Fibroblast of skin of abdomen (primary cell): ENCODE measurements around the gene PROC.
"Not testable (repeated sequence)": the region's sequence is repeated elsewhere in the genome, so short reads cannot be mapped to it uniquely, and the experiment has no call there.

Source experiments
- DNase-seq: peaks from one replicate; pipeline ENCODE4 v3.0.0-alpha.2; 2013

The PROC gene

DNA sequence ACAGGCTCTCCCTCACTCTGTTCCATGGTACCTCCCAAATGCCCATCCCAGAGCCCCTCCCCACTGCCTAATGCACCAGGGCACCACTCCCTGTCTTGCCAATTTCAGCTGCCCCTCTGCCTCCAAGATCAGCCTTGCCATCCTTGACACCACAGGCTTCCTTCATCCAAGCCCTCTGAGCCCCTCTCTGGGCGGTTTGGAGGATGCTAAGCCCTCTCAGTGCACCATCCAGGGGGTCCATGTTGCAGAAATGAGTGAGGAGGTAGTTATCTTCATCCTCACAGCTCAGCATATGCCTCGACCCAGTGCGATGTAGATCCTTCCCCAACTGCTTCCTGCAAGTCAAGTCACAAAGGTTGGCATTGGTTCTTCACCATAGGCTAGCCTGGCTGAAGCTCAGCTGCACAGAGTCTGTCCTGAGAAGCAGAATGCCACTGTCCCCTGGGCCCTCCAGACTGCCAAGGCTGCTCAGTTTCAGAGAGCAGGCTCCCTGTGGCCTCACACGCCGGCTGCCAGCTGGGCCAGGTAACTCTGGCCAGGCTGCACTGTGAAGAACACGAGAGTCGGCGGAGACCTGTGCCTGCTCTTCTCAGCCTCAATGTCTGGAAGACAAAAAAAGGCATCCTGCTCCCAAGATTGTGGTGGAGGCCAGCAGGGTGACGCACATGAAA, 20.5 kb upstream of the PROC start:
- DNase-seq = no peak

DNA sequence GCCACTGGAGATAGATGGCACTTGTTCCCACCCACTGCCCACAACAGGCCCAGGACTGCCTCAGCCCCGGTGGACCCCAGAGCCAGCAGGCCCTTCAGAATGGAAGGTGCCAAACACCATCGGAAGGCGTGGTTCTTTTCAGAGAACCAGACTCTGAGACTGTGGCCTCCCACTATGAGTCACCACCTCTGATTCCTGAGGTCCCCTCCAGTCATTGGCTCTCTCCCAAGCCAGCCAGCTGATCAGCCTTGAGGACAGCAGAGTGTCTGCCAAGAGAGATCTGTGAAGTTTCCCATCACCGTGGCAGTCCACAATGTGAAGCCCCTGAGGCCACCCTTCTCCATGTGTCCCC, 20.0 kb upstream of the PROC start:
- peak; percentile 94 for DNase-seq

DNA sequence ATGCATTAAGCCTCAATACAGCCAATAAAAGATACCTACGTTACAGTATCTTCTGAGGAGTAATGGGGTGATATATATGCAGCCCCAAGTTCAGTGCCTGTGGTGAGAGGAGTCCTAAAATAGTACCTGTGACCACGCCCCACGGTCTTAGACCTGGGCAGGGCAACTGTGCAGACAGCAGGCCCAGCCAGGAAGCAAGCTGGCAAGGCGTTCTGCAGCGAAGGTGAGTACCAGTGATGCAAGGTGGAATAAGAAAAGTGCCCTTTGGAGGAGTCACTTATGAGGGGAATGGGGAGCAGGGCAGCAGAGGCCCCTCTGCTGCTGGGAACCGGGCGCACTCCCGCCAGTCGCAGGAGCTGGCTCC, 17.7 kb upstream of the PROC start:
- DNase-seq = no peak

DNA sequence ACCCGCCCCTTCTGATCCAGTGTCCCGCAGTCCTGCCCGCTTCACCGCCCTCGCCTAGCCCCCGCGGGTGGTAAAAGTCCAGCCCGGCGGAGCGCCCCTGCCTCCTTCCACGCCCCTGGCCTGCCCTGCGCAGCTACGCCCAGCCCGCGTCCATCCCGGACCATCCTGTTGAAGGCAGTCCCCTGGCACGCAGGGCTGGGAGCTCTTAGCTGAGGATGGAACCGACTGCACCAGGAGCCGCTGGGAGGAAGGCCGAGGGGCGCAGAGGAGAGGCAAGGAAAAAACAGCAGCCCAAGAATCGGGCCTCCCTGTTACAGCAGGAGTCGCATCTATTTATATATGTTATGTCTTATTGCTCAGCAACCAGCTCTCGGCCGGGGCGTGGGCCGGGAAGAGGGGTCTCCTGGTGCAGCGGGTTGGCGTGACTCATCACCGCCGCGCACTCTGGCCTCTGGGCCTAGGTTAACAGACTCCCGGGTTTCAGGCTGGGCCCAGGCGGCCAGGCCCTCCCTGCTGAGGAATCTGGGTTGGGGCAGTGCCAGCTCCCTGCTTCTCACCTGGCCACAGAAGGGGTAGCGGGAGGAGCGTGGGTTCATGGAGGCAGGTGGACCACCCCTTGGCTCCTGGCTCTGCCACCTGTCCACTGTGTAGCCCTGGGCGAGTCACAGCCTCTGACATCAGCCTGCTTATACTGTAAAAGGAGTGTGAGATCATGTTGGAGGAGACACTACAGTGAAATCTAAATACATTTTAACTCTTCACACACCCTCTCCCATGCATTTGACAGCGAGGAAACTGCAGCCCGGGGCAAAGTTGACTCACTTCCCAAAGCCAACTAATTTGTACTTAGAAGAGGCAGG, 17.1 kb upstream of the PROC start:
- DNase-seq = peak; percentile 39

DNA sequence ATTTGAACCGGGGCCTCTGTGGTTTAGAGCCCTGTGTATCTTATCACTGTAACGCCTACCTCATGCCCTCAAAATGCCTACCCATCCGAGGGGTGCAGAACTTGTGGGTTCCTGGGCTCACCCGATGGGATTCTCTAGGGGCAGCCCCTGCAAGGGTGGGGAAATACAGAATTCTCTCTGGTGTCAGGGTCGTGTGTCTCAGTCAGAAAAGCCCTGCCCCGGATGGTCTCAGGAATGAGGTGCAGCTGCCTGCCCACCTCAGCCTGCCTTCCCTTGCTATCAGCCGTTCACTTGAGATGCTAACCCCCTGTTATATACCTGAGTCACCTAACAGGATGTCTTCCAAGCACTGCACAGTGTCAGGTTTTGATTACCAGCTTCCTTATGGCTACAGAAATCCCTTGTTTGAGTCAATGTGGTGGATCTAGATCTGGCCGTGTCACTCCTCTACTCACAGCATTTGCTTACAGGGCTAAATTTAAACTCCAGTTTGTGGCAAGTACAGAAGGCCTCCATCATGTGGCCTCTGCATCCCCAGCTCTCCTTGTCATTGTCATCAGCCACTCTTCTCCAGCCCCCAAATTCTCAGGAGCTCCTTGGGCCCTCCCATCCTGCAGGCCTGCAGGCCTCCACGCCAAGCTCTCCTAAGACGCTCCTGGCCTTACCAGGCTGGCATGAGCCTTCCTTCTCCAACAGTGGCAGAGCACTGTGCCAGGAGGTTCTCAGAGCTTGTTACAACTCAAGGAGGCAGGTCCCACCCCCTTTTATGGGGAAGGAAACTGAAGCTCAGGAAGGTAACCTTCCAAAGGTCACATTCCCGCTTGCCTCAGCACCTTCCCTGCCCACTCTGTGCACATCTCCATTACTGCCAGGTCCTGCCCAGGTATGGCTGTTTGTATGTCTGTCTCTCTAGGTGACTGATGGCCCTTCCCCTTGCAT, 16.2 kb upstream of the PROC start:
- no peak for DNase-seq

DNA sequence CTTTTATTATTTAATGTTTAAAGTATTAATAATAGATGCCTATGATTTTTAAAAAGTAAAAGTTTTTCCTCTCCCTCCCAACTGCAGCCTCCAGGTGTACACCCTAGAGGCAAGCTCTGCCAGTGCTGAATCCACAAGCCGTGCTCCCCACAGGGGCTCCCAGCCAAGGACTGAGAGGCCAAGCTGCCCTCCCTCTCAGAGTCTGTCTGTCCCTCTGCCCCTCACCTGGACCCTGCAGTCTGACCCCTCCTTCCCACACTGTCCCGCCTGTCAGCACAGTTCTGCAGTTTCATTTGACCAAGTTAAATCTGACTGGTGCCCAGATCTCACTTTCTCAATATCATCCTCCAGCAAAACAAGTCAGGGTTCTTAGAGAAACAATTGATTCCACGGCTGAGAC, 14.8 kb upstream of the PROC start:
- DNase-seq = no peak

DNA sequence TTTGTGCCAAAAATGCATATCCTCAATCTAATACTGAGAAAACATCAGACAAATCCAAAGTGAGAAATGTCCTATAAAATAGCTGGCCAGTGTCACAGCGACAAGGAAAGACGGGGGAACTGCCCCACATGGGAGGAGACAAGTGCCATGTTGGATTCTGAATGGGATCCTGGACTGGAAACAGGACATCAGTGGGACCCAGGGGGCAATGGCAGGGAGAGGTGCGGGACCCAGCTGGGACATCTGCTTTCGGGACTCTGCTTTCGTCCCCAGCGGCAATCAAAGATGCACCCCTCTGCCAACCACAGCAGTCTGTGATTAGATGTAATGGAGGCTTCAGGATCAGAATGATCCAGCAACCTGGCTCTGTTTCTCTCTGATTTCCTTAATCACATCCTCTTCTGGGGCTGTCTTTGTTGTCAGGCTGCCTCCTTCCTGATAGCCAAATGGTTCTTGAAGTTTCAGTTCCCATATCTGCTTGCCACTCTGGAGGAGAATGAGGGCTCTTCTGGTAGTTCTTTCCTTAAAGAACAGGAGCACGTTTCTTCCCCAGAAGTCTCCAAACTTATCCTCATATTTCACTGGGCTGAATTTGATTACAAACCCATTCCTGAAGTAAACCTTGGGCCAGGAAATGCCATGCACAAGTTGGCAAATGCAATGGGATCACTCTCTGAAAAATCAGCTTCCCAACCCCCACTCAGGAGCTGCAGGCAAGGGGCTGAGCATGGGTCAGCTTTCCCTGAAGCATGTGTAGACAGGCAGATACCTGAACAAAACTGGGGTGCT, 13.6 kb upstream of the PROC start:
- DNase-seq = no peak

DNA sequence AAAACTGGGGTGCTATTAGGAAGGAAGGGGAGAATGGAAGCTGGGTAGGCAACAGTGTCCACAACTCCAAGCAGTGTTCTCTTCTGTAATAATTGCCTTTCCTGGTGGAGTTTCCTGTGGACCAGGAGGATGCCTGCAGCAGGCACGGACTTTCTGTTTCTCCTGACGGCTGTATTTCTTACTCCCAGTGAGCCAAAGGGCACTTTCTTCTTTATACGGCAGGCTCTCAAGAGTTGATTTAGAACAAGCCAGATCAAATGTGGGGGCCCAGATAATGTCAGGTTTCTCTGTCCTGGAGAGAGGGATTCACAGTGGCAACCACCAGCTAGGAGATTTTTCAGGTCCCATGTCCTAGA, 13.0 kb upstream of the PROC start:
- no peak for DNase-seq

DNA sequence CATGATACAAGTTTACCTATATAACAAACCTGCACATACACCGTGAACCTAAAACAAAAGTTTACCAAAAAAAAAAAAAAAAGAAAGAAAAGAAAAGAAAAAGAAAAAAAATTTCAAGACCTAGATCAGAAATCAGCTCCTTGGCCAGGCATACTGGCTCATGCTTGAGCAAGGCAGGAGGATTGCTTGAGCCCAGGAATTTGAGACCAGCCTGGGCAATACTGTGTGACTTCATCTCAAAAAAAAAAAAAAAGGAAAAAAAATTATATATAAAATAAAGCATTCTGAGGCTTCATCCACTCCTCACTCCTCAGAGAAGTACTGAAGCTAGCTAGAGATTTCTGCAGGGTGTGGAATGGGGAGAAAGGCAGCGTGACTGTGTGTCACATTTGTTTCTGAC, 11.8 kb upstream of the PROC start:
- no peak for DNase-seq

DNA sequence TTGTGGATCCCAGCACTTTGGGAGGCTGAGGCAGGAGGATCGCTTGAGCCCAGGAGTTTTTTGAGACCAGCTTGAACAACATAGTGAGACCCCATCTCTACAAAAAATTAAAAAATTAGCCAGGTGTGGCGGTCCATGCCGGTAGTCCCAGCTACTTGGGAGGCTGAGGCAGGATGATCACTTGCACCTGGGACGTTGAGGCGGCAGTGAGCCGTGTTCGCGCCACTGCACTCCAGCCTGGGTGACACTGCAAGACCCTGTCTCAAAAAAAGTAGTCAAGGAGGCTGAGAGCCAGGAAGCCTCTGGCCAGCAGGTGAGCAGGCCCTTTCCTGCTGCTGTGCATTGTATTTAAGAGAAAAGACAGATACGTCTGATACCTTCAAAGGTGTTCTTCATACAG, 11.1 kb upstream of the PROC start:
- no peak for DNase-seq

DNA sequence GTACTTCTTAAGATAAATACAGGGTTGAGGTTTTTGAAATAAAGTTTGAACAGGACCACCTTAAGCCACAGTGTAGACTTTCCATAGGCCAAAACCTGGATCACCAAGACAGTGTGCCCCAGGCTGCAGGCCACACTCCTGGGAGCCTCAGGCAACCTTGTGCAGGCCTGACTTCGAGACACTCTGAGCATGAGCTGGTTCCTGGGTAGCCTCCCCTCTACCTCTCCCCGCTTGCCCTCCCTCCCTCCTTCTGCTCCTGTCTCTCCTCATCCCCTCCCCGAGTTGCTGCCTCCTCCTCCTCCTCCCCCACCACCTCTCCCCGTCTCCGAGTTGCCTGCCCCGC, 10.6 kb upstream of the PROC start:
- DNase-seq = no peak

DNA sequence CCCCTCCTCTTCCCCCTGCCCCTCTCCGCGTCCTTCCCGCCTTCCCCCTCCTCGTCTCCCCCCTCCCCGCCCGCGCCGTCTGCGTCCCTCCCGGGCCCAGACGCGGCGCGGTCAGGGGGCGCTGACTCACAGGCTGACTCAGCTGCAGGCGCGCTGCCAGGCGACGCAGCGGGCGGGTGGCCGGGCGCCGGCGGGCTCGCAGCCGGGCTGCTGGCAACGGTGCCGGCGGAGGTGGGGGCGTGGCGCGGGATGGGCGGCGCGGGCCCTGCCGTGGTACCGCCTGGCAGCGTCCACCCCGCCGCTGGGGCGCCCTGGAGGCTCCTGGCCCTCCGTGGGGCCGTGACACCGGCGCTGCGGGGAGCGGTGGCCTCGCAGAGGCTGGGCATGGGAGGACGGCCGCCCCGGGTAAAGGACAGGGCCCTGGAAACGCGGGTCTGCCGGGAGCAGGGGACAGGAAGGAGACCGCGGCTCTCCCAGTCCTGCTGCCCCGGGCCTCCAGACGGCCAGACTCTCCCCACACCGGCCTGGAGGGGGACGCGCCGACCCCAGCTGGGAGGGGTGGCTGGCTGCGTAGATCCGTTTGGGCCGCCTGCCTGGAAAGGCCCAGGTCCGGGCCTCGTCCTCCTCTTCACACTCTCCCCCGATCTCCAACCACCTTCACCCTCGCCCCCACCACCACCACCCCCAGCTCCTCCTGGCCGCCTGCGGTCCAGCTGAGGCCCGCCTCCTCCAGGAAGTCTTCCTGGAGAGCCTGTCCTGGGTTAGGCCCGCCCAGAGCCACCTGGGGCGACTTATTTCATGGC, 10.0 kb upstream of the PROC start:
- DNase-seq = peak; percentile 95

DNA sequence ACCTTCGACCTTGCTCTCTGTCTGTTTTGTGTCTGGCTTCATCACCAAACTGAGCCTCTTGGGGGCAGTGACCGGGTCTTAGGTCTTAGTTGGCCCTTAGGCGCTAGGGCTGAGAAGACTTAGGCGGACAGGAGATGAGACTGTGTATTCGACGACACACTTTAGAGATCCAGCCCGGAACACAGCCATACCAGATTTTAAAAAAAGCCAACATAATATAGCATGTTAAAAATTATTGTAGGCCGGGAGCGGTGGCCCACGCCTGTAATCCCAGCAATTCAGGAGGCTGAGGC, 9.5 kb upstream of the PROC start:
- no peak for DNase-seq

DNA sequence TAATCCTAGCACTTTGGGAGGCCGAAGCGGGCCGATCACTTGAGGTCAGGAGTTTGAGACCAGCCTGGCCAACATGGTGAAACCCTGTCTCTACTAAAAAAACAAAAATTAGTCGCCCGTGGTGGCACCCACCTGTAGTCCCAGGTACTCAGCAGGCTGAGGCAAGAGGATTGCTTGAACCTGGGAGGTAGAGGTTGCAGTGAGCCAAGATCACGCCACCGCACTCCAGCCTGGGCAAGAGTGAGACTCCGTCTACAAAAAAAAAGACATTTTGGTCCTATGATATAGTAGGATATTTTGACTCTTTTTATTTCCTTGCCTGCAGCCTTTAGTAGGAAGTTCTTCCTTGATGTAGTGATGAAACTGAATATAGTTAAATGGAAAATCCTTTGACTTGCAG, 8.5 kb upstream of the PROC start:
- DNase-seq = not testable (repeated sequence)

DNA sequence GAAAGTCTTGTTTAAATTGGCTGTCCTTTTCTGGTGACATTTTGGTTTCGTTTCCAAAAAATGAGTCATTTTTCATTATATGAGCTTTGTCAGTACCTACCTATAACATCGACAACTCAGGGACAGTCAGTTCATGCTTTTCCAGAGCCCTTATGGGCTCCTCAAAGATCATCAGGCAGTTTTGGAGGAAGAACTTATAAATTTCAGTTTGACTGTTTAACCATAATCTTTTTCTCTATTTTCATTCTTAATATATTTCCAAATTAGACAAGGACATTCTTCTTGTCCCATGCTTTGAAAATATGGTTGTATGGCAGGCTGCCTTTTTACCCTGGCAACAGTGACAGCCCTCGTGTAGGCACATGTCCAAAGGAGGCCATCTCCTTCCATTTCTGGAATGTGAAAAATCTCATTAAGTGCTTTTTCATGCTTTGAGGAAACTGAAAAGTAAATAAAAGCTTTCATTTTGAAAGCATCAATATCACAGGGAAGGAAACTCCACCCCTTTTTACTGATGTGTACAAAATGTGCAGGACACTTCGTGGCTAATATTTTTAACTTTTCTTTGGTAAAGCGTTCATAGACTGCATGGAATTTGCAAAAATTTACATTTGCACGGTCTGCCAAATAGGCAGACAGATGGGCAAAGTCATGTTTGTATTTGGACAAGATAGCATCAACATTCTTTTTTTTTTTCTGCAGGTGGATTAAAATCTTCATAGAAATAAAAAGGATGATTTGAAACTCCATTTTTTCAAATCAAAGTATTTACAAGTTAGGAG, 7.2 kb upstream of the PROC start:
- peak; percentile 78 for DNase-seq

DNA sequence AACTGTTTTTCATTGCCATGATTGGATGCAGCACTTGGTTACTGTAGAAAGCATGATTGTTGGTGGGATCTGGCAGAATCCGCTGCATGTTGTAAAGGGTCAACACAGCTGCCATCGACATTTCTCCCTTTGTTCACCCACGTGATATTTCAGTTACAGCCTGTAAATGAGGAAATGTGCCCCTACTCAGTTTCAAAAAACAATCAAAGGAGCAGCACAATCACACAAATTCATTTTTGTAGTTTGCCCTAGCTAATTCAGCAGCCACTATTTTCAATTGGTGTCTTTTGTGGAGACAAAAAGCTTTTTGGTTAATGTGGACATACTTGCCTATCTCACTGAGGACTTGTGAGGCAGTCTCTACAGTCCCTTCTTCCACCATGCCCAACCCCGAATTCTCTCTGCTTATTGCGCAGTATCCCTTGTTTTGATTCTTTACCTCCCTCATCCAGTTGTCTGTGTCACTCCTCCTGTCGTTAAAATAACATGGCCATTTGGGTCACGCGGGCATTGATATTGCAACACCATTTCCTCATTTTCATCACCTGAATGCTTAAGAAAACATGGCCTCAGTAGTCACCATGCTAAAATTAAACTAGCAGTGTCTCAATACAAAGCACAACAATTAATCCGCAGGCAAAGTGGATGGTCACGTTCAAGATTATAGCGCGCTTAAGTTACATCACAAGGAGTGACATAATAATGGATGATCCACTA, 6.4 kb upstream of the PROC start:
- no peak for DNase-seq

DNA sequence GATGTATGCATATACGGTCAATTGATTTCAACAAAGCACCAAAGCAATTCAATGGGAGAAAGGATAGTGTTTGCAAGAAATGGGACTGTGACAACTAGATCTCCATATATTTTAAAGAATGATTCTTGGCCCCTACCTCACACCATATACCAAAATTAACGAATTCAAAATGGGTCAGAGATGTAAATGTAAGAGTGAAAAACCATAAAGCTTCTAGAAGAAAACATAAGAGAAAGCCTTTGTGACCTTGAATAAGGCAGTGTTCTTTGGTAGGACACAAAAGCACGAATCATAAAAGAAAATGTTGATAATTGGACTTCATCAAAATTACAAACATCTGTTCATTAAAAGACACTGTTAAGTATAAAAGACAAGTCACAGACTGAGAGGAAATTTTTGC, 5.0 kb upstream of the PROC start:
- DNase-seq = no peak

DNA sequence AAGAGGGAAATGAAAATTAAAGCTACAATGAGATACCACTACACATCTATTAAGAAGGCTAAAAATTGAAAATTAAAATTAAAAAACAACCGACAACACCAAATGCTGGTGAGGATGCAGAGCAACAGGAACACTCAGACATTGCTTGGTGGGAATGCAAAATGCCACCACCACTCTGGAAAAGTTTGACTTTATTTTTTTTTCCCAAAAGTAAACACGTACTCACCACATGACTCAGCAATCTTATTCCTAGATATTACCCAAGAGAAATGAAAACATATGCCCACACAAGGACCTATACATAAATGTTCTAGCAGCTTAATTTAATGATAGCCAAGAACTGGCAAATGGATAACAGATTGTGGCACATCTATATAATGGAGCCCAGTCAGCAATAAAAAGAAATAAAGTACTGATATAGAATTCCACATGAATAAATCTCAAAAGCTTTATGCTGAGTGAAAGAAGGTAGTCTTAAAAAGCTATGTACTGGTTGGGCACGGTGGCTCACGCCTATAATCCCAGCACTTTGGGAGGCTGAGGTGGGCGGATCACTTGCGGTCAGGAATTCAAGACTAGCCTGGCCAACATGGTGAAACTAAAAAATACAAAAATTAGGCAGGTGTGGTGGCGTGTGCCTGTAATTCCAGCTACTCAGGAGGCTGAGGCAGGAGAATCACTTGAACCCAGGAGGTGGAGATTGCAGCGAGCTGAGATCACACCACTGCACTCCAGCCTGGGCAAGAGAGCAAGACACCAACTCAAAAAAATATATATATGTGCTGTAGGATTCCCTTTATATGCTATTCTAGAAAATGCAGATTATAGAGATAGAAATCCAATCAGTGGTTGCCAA, 4.2 kb upstream of the PROC start:
- peak; percentile 68 for DNase-seq
